Right kidney (tissue), 1 donor: Measurements from ENCODE around the gene MRPL1.
"Not testable (repeated sequence)": the region's sequence is repeated elsewhere in the genome, so short reads cannot be mapped to it uniquely, and the experiment has no call there.

Source experiments
- DNase-seq: peaks from one replicate; pipeline ENCODE4 v3.0.0-alpha.2; 2016

Gene MRPL1

DNA sequence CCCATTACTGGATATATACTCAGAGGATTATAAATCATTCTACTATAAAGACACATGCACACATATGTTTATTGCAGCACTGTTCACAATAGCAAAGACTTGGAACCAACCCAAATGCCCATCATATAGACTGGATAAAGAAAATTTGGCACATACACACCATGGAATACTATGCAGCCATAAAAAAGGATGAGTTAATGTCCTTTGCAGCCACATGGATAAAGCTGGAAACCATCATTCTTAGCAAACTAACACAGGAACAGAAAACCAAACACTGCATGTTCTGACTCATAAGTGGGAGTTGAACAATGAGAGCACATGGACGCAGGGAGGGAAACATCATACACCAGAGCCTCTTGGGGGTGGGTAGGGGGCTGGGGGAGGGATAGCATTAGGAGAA lies 111.0 kb downstream of the MRPL1 start:
- DNase-seq, result not testable (repeated sequence)

DNA sequence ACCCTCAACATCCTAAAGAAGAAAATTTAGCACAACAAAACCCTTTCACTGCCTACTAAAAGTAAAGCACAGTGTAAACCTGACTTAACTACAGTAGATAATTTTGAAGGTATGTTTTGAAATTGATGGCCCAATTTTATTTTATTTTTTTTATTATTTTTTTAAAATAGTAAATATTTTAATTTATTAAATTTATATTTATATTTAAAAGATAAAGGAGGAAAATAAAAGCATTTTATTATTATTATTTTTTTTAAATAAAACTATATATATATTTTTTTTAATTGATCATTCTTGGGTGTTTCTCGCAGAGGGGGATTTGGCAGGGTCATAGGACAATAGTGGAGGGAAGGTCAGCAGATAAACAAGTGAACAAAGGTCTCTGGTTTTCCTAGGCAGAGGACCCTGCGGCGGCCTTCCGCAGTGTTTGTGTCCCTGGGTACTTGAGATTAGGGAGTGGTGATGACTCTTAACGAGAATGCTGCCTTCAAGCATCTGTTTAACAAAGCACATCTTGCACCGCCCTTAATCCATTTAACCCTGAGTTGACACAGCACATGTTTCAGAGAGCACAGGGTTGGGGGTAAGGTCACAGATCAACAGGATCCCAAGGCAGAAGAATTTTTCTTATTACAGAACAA lies 120.4 kb downstream of the MRPL1 start:
- DNase-seq, result not testable (repeated sequence)

DNA sequence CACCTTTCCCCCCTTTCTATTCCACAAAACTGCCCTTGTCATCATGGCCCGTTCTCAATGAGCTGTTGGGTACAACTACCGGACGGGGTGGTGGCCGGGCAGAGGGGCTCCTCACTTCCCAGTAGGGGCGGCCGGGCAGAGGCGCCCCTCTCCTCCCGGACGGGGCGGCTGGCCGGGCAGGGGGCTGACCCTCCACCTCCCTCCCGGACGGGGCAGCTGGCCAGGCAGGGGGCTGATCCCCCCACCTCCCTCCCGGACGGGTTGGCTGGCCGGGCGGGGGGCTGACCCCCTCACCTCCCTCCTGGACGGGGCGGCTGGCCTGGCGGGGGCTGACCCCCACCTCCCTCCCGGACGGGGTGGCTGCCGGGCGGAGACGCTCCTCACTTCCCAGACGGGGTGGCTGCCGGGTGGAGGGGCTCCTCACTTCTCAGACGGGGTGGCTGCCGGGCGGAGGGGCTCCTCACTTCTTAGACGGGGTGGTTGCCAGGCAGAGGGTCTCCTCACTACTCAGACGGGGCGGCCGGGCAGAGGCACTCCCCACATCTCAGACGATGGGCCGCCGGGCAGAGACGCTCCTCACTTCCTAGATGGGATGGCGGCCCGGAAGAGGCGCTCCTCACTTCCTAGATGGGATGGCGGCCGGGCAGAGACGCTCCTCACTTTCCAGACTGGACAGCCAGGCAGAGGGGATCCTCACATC lies 121.1 kb downstream of the MRPL1 start:
- not testable (repeated sequence) for DNase-seq

DNA sequence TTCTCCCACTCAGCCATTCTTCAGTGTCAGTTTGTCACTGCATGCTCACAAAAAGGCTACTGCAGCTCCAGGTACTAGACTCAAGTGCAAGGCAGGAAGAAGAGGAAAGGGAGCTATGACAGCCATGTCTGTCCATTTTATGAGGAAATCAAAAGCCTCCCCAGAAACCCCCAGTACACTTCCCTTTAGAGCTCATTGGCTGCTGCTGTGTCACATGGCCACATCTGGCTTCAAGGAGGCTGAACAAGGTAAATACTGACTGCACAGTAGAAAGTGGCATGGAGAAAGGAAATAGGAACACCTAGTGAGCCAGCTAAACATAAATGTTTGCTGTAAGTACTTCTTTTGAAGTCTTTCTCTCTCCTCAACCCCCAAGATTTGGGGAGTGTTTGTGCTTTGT lies 127.3 kb downstream of the MRPL1 start:
- DNase-seq, result no peak

DNA sequence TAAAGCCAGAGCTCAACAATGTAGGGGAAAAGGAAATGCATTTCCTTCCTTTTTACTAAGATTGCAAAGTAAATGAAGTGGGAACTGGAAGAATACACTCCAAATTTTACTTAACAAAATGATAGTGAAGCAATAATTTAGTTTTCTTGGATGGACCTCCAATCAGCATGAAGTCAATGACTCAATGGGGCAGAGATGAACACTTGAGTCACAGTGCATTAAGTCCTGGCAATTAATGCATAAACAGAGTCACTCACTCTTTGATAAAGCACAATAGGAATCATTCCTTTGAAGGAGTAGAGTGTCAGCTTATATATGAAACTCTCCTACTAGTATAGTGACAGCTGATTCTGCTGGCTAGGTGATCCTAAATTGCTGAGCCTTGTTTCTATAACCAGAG lies 127.8 kb downstream of the MRPL1 start:
- no peak for DNase-seq

DNA sequence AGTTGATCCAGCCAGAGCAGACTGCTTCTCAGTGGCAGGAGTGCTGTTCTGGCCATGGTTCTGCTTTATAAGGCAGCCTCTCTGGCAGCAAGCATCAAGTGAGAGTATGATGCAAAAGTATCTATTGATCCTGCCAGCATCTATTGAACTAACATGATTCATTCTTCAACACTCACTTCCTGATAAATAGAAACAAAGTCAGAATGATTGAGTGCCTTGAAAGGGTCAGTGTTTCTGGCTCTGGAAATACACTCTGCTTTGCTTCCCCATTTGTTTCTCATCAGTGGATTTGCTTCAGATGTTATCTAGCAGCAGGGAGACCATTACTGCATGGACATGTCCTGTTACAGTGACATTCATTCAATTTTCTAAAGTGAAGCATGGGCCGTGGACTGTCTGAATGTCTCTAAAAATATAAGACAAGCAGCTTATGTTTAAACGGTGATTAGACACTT lies 128.3 kb downstream of the MRPL1 start:
- no peak for DNase-seq

DNA sequence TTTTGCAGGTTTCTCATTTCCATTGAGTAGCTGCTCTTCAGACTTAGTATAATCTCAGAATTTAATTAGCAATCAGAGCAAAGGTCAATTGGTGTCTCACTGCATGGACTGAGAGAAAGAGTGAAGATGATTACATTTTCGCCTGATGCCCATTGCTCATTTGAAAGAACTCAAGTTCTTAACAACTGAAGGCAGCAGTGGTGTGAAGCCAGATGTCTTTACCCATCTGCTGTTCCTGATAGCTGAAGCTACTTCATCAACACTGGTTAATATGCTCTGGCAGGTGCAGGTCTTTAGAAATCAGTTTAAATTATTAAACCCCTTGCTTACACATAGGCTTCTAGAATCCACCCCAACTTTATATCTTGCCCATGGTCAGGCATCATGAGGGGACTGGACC lies 130.0 kb downstream of the MRPL1 start:
- no peak for DNase-seq

DNA sequence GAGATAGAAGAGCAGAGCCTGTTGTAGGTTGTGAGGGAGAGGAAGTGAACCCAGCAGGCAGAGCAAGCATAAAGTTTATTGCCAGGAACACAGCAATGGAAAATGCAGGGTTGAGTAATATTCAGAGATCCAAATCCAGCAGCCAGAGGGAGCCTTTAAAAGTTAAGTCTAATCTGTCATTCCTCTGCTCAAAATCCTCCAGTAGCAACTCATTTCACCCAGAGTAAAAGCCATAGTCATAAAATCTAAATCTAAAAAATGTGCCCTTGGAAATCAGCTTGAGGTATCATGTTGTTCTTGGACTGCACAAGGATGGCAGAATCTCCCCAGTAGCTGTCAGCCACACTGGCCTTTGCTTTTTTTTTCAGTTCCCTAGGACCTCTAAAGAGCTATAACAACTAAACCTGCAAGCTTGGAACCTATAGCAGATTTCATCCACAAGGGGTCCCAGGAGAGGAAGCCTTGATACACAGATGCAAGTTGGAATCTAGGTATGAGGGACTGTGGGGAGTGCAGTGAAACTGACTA lies 131.6 kb downstream of the MRPL1 start:
- peak; percentile 59 for DNase-seq

DNA sequence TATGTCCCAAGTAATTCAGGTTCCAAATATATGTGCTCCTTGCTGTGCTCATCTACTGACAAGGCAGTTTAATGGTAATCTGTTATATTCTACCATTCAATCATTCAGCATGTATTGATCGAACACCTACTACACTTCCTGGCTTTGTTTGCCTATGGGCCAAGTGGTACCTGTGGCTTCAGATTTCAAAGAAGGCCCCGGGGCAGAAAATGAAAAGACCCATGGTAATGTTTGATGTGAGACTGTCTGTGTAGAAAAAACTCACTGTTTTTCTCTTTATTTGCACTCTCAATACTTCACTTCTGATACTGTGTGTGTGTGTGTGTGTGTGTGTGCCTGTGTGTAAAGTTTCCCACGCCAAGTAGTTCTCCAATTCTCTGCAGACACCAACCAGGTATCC lies 133.4 kb downstream of the MRPL1 start:
- DNase-seq, result no peak

DNA sequence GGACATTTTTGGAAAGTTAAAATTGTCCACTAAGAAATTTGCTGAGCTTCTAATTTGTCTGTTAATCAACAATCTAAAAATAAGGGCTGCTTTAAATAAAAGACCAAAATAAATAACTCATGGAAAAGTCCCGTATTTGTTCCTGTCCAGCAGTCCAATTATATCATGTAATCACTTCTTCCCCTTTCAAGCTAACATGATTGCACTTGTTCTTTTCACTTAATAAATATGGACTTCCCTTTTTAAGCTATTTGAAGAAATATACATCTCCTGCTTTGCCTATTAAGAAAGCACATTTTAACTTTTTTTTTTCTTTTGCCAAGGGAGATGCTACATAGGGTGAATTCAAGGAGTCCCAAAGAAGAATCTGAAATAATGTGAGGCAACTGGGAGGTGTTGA lies 138.9 kb downstream of the MRPL1 start:
- no peak for DNase-seq

DNA sequence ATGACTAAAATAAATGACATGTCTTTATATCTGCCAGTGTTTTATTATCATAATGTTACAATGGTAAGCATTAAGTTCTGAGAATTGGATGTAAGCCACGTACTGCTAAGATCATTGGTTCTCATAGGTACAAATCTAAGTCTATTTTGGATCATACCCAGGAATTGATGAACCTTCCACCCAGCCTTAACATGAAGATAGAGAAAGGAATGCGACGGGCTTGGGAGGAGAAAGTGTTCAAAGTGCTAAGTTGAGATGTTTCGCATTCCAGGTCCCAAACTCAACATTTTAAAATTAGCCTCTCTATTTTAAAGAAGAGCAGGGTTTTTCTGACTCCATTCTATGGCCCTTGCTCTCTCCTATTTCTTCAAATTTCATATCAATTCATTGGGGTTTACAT lies 139.6 kb downstream of the MRPL1 start:
- no peak for DNase-seq
